ENCODE results near the gene NRSN2.
"Not testable (repeated sequence)": the region's sequence is repeated elsewhere in the genome, so short reads cannot be mapped to it uniquely, and the experiment has no call there.

The NRSN2 gene

DNA sequence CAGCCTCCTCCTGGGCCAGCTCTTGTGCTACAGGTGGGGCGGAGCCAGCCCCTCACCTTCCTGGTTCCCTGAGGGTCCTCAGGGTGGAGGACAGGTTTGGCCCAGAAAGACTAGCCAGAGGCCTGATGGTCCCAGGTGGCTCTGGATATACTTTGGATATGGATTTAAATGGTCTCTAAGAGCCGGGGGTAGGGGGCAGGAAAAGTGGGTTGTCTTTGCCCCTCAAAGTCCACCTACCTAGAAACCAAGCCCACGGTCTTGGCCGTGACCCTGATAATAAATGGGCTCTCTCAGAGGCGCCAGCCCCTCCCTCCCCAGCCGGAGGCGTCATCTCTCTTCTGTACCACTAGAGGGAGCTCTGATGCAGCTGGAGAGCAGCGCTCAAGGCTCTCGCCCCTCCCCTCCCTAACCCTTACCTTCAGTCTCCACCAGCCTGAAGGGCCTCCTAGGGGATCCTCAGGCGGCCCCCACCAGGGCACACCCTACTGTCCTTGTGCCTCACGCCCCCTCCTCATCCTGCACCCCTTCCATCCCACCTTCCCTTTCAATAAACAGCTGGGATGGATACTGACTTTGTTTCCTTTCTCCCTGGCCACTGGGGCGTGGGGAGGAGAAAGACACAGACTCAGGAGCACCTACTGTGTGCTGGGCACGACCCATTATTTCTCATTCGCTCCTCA, 7.5 kb downstream of the NRSN2 start:
- DNase-seq = peak; percentile 74

DNA sequence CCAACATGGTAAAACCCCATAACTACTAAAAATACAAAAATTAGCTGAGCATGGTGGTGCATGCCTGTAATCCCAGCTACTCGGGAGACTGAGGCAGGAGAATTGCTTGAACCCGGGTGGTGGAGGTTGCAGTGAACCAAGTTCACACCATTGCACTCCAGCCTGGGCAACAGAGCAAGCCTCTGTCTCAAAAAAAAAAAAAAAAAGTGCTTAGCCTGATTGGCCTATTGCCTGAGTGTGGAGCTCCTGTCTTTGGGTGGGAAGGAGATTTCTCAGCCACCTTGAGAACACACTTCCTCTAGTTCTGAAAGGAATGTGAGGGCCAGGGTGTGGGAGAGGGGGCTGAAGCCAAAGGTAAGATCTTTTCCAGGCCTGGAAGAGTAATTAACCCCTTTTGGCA, 9.2 kb downstream of the NRSN2 start:
- DNase-seq = not testable (repeated sequence)

DNA sequence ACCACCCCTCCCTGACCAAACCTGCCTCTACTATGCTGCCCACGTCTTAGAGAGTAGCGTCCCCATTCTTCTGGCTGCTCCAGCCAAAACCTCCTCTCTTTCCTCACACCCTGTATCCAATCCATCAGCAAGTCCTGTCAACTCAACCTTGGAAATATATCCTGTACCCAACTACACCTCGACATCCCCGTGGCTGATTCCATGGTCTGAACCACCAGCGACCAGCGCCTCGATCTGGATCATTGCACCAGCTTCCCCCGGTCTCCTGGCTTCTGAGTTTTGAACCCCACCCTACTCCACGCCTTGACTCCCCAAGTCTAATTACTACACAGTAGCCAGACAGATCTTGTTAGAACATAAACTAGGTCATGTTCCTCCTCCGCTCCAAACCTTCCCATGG, 9.8 kb downstream of the NRSN2 start:
- no peak for DNase-seq

DNA sequence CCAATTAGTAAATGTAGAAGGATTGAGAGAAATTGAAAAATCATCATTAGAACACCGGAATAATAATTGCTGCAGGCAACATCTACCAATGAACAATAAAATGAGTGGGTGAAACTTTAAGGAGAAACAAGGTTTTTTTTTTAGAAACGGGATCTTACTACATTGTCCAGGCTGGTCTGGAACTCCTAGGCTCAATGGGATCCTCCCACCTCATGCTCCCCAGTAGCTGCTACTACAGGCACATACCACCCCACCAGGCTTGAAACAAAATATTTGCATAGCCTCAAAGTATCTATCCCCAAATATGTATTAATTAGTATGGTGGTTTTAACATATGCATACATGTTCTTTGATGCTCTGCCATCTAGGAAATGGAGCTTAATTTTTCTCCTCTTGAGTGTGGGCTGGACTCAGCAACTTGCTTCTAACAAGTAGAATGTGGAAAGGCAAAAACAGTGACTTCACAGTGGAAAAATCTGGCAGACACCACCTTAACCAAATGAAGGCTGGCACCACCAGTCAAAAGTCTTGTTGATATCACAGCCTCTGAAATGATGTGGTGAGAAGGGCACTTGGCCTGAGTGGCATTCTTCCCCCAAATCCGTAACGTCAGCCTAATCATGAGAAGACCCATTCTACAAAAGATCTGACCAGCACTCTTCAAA, 12.1 kb downstream of the NRSN2 start:
- no peak for DNase-seq

DNA sequence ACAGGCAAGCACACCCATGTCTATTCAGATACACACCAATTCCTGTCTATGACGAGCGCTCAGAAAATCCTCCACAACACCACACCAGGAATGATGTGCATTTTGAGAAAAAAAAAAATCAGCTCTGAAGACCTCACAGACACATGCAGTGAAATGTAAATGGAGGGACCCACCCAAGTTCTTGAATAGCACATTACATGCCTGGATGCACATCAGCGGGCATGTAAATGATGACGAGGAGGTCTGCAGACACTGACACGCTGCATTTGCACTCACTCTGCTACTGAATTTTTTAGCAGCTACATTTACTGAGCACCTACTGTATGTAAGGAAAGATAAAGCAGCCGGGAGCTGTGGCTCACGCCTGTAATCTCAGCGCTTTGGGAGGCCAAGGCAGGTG, 14.7 kb downstream of the NRSN2 start:
- no peak for DNase-seq

DNA sequence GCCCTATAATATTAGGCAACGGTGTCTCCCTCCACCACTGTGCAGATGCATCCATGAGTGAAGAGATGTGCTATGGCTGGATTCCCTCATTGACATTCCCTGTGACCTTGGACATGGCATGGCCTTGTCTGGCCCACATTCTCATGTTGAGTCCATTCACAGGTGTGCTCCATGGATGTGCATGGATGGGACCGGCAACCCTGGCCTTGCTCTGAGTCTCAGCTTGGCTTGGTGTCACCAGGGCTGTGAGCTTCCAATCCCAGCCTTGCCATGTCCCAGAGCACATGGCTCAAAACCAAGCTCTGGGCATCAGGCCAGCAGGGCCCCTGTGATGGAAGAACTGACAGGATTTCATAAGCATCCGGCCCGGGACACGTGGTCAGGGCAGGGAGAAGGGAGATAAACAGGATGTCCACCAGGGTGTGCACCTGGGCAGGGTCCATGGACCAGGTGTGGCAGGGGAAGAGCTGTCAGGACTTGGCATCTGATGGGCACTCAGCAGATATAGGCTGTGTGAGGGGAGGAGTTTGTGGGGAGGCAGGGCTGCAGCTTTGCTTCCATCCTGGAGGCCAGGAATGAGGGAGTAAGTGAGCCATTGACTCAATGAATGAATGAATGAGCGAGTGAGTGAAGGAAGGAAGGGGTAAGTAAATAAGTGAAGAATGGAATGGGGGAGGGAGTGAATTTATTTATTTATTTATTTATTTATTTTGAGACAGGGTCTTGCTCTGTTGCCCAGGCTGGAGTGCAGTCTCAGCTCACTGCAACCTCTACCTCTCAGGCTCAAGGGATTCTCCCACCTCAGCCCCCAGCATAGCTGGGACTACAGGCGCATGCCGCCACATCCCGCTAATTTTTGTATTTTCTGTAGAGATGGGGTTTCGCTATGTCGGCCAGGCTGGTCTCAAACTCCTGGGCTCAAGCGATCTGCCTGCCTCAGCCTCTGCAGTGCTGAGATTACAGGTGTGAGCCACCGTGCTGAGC, 15.7 kb downstream of the NRSN2 start:
- DNase-seq = peak; percentile 94

DNA sequence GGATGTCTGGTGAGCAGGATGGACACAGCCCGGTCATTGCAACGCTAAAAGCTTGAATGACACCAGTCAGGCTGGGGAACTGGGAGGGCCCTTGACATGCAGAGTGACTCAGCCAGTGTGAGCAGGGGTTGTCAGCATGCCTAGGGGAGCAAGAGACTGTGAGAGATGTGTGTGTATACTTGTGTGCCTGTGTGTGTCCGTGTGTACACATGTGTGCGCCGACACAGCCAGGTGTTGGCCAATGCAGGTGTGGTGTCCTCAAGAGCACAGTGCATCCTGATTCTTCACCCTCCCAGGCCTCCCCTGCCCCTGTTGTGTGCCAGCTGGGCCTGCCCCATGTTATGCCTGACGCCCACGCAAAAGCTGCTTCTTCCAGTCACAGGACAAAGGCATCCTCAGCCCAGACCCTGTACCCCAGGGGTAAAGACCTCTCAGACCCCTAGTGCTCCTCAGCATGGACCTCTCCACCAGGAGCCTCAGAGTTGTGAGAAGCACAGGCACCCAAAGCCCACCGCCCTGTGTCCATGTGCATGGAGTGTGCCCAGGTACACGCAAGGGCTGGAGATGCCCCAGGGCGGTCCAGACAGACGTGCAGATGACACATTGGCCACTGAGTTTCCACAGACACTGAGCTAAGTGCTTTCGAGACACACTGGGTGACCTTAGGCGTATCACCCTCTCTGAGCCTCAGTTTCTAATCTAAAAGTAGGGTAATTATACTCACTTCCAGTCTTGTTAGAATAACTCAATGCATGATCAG, 16.6 kb downstream of the NRSN2 start:
- DNase-seq = peak; percentile 58

DNA sequence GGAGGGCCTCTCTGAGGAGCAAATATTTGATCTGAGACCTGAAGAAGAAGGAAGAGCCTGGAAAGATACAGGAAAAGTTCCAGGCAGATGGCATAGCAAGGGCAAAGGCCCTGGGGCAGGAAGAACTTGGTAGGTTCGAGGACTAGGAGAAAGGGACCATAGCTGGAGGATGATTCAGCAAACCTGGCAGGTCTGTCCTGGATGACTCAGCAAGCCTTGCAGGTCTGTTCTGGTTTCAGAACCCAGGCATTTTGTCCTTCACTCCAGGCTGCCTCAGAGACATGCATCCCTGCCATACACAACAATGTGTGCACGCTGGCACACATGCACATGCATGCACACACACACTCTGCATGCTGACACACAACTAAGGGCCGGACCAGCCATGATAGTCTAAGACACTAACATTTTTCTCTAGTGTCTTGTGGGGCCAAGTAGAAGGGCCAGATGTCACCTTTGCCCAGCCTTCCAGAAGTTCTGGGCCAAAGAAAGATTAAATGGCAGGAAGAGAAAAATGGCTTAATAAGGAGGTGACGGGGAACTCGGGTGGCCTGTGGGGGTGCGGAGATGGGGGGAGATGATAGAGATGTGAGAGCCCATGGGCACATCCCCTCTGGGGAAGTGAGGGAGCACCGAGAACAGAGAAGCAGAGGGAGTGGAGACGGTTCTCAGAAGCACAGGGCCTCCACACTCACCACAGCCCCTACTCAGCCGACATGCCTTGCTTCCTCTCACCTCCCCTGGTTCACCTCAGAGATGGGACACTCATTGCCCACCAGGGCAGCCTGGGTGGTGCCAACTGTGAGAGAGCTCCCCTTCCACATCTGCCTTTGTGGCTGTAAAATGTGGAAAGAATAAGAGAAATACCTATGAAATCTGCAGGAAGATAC, 18.2 kb downstream of the NRSN2 start:
- peak; percentile 59 for DNase-seq

DNA sequence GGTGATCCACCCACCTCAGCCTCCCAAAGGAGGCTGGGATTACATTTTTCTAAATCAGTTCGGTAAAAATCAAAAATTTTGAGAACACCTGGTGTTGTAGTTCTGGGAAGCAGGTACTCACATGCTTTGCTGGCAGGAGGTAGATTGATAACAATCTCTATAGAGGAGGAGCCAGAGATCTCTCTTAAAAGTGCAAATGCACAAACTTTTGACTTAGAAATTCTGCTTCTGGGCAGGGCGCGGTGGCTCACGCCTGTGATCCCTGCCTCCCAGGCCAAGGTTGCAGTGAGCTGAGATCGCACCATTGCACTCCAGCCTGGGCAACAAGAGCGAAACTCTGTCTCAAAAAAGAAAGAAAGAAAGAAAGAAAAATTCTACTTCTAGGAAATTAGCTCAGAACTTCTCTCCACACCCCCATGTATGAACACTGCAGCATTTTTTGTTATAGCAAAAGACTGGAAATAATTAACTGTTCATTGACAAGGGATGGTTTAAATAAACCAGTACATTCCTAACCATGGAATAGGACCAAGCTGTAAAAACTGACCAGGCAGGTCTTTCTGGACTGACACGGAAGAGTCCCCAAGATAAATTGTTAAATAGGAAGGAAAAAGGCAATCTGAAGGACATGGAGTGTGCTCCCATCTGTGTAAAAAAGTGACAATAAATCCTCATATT, 19.3 kb downstream of the NRSN2 start:
- DNase-seq = no peak

DNA sequence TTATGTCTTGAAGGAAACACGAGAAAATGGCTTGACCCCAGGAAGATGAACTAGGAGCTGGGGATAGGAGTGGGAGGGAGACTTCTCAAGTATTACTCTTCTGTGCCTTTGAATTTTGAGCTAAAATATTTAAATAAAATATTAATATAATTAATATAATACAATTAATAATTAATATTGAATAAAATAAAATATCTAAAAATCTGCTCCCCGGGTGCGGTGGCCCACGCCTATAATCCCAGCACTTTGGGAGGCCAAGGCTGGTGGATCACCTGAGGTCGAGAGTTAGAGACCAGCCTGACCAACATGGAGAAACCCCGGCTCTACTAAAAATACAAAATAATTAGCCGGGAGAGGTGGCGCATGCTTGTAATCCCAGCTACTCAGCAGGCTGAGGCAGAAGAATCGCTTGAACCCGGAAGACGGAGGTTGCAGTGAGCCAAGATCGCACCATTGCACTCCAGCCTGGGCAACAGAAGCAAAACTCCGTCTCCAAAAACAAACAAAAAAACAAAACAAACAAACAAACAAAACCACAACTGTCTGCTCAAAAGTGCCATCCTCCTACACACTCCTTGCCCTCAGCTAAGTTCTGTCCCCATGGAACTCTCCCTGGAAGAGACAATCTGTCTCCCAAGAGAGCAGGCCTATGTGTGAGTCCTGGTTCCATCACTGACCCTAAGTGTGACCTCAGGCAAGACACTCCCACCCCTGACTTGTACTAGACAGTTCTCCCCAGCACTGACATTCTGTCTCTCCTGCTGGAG, 20.0 kb downstream of the NRSN2 start:
- no peak for DNase-seq

DNA sequence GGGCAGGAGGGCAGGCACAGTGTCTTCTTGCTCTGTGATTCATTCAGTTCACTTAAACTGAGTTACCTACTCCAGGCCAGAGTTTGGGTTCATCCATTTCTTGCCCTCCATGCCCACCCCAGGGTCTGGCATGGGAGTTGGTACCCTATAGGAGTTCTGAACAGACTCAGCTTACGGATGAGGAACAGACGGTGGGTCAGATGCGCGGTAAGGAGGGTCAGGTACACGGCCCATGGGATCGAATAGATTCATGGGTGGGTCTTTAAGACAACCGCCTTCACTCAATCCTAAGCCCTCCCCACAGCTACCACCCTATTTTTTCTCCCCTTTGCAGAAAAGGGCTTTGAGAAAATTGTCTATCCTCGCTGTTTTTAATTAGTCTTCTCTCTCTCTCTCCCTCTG, 20.6 kb downstream of the NRSN2 start:
- DNase-seq = no peak

DNA sequence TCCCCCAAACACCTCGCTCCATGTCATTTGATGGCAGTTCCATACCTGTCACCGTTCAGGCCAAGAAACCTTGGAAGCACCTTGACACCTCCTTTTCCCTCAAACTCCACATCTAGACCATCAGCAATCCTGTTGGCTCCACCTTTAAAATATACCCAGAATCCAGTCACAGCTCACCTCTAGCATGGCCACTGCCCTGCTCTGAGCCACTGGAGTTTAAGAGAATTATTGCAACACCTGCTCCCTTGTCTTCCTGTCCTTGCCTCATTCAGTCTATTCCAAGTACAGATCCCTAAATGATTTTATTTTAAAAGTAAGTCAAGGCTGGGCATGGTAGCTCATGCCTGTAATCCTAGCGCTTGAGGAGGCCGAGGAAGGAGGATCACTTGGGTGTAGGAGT, 22.0 kb downstream of the NRSN2 start:
- no peak for DNase-seq

DNA sequence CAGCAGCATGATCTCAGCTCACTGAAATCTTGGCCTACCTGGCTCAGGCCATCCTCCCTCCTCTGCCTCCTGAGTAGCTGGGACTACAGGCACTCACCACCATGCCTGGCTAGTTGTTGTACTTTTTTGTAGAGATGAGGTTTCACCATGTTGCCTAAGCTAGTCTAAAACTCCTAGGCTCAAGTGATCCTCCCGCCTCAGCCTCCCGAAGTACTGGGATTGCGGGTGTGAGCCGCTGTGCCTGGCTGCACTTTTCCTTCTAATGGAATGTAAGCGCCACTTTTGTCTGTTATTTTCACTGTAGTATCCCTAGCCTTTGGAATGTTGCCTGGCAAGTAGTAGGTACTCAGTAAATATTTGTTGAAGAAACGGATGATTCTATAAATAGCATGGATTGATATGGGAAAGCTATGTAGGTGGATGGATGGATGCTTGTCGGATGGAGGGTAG, 23.3 kb downstream of the NRSN2 start:
- no peak for DNase-seq

DNA sequence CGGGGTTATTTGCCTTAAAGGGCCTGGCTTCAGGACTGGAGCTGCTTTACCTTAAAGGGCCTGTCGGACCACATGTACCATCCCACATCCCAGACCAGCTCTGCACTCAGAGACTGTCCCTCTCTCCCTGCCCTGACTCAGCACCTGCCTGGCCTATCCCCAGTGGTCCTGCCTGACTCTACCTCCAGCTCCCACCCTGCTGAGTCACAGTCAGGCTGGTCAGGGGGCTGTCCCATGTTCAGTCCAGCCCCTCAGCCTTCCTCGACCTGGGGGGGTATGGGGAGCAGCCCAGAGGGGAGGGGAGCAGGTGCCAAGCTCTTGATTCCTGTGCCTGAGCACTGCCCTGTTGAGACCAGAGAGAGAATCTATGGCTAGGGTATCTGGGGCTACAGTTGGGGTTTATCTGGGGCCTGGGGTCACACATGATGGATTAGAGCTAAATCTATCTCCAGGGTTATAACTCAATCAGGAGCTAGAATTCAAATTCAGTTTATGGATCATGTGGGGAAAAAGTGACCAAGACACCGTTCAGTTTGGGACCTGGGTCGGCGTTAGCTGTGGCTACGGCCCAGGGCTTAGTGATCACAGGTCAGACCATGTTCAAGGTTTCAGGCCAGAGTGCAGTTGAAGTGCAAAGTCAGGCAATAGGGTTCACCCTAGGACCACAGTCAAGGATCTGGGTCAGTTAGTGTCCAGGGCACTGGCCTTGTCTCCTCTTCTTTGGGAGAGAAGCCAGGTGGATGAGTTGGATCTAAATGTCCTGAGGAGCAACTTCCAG, 24.3 kb downstream of the NRSN2 start:
- no peak for DNase-seq

DNA sequence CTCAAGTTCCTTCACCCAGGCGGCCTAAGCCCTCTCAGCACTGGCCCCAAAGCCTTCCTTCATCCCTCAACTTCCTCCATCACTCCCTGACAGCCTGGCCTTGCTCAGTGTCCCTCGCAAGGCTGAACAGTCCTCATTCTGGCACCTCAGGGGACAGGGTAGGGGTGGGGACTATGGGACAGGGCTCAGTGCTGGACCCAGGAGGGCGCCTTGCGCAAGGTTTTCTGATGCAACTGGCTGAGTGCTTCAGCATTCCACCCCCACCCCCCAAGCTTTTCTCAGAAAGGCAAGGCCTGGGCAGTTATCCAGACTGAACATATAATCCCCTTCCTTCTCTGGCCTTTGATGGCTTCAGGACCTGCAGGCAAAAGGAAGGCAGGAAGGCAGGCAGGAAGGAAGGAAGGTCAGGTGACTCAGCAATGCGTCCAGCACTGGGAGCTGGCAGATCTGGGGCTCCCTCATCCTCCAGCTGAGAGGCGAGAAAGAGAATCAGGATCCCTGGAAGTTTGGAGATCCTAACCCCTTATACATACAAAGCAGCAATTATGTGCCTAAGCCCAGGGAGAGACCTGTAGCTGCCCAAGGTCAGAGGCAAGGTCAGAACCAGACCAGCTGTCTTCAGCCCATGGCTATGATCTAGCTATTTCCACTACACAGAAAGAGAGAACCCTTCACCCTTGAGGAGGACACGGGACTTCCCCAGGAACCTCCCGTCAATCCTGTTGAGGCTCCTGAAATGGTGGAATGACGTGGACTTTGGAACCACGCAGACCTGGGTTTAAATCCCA, 25.0 kb downstream of the NRSN2 start:
- DNase-seq = peak; percentile 94

DNA sequence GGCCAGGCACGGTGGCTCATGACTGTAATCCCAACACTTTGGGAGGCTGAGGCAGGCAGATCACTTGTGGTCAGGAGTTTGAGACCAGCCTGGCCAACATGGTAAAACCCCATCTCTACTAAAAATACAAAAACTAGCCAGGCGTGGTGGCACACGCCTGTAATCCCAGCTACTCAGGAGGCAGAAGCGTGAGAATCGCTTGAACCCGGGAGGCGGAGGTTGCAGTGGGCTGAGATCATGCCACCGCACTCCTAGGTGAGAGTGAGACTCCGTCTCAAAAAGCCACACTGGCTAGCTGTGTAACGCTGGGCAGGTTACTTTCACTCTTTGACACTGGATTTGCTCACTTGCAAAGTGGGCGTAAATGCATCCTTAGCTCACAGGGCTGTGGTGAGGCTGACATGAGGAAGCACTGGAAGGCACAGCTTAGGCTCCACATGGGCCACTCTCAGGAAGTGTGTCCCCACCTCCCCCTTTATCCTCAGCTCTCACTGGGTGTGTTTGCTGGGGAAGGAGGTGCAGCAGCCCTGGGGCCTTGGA, 25.7 kb downstream of the NRSN2 start:
- DNase-seq = not testable (repeated sequence)

DNA sequence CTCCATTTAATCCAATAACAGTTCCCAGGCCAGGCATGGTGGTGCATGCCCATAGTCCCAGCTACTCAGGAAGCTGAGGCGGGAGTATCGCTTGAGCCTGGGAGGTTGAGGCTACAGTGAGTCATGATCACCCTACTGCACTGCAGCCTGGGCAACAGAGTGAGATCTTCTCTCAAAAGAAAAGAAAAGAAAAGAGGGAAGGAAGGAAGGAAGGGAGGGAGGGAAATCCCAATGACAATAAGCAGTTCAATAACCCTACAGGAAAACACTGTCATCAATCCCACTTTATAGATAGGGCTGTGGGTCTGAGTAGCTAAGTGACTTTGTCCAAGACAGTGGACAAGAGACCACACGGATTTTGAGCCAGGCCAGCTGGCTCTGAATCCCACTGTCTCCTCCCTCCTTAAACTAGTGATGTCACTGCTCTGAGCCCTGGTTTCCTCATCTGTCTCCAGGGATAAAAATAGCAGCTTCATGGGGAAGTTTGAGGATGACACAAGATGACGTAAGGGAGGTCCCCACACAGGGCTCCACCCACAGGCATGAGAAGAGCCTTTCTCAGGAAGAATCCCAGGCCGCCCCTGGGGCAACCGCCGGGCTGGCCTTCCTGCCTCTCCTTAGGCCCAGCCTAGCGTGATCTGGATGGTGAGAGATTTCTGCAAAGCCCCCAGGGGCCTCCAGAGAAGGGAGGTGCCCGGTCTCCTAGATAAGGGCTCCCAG, 26.4 kb downstream of the NRSN2 start:
- peak; percentile 87 for DNase-seq
